ENCODE measurements around the gene ALDH3B2.

DNA sequence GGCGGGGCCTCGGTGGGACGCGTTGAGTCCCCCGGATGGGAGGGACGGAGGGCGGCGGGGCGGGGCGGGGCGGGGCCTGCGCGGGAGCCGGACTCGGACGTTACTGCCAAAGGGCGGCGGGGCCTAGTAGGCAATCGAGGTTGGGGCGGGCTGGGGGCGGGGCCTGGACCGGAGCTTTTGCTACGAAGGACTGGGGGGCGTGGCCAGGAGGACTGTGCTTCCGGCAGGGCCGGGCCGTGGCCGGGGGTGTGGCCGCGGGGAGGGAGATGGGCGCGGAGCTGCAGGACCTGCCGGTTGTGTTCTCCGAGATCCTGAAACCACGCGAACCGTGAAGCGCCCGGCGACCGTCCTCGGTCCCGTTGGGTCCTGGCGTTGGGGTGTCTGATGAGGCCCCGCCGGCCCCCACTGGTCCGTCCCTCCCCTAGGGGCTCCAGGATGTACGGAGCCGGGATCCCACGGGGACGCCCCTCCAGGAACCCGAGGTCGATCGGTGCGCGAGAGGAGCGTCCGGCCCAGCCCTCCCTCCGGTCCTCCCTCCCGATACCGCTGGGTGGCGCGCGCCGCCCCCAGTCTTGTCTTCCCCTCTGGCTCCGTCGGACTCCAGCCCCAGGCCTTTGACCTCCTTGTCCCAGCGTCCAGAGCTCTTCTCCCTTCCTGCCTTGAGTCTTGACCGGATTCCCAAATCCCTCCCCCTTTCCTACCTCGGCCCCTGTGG is 44.0 kb downstream of the ALDH3B2 start:
- TF ChIP-seq POLR2A (IDR thresholded peaks at IDR 0.05) (peak; percentile 54 to 56), CTCF (IDR thresholded peaks at IDR 0.05 in 4 of 5, conservative IDR thresholded peaks at IDR 0.05 in 1 of 5) (peak; percentile 51 to 79 (median 71))

Measured in gastrocnemius medialis (tissue), 4 donors.